GM21381 (cell line): ENCODE data around the gene HCAR3.
"Not testable (repeated sequence)": the region's sequence is repeated elsewhere in the genome, so short reads cannot be mapped to it uniquely, and the experiment has no call there.

ENCODE experiments used
- ATAC-seq: cut with Tn5 transposase; IDR thresholded peaks from one replicate; pipeline ENCODE4 v1.9.1; 2021; ENCODE audit warnings: mild to moderate bottlenecking, moderate library complexity; ENCODE audit not compliant: unreplicated experiment

The HCAR3 gene

DNA sequence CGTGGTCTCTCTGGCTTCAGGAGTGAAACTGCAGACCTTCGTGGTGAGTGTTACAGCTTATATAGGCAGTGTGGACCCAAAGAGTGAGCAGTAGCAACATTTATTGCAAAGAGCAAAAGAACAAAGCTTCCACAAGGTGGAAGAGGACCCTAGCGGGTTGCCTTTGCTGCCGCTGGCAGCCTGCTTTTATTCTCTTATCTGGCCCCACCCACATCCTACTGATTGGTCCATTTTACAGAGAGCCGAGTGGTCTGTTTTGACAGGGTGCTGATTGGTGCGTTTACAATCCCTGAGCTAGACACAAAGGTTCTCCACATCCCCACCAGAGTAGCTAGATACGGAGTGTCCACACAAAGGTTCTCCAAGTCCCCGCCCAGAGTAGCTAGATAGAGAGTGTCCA lies 40.6 kb downstream of the HCAR3 start:
- ATAC-seq = not testable (repeated sequence)

DNA sequence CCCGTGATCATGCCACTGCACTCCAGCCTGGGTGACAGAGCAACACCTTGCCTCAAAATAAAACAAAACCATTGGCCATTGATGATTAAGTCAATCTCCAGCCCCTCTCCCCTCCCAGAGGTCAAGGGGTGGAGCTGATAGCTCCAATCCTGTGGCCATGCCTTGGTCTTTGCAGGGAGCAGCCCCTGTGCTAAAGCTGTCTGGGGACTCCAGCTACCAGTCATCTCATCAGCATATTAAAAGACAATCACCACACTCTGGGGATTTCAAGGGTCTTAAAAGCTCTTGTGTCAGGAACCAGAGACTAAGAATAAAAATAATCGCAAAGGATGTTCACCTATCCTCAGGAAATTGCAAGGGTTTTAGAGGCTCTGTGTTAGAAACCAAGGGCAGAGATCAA lies 44.1 kb downstream of the HCAR3 start:
- ATAC-seq = no peak

DNA sequence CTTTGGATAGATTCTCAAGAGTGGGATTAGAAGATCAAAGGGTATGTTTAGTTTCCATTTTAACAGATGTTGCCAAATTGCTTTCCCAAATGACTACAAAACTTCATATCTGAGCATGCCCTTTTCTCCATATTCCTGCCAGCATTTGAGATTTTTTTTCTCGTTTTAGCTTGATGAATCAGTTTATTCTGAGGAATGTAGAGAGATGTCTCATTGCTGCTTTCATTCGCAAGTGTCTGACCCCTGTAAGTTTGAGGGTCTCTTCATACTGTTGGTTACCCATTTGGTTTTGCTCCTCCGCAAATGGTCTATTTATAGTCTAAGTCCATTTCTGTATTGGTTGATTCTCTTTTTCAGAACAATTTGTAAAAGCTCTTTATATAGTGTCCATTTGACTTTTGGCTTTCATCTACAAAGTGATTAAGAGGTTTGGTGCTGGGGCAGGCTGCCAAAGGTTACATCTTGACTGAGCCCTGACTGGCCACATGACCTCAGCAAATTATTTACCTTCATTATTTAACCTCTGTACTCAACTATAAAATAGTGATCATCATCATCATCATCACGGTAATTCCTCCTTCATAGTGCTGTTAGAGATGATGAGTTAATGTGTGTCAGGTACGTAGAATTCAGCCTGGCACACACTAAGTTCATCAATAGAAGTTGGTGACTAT lies 47.1 kb downstream of the HCAR3 start:
- no peak for ATAC-seq

DNA sequence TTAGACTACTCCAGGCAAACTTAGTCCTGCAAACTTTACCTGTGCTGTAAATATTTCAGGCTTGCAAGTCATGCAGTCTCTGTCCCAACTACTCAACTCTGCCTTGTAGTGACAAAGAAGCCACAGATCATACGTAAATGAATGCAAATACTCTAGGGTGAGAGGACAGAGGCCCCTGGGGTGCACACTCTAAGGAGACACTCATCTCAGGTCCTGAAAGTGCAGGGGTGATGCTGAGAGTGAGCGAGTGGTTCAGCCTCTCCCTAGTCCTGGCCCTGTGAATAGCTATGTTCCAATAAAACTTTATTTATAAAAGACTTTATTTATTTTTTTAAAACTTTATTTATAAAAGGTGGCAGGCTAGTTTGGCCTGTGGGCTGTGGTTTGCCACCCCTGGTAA lies 48.3 kb downstream of the HCAR3 start:
- ATAC-seq = no peak

DNA sequence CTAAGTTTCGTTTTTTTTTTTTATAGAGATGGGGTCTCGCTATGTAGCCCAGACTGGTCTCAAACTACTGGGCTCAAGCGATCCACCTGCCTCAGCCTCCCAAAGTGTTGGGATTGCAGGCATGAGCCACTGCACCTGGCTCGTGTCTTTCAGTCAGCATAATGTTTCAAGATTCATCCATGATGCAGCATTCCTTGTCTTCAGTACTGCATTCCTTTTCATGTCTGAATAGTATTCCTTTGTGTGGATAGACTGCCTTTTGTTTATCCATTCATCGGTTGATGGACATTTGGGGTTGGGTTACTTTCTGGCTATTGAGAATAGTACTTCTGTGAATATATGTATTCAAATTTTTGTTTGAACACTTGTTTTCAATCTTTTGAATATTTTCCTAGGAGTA lies 50.9 kb downstream of the HCAR3 start:
- ATAC-seq = no peak

DNA sequence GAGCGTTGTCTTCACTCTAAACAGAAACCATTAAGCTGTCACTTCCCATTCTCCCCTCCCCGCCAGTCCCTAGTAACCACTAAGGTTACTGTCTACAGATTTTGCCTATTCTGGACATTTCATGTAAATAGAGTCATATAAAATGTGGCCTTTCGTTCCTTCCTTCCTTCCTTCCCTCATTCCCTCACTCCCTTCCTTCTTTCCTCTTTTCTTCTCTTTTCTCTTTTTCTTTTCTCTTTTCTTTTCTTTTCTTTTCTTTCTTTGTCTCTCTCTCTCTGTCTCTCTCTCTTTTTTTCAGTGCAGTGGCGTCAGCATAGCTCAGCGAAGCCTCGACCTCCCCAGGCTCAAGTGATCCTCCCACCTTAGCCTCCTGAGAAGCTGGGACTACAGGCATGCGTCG lies 51.3 kb downstream of the HCAR3 start:
- ATAC-seq = no peak
